Retinal pigment epithelial cell (primary cell): ENCODE measurements around the gene GIMAP8.
"Not testable (repeated sequence)": the region's sequence is repeated elsewhere in the genome, so short reads cannot be mapped to it uniquely, and the experiment has no call there.

ENCODE experiments used
- DNase-seq: peaks from one replicate; pipeline ENCODE4 v3.0.0-alpha.2; 2010; ENCODE audit warnings: low read depth
- H3K4me3 ChIP-seq: 2 replicates; pipeline ENCODE4 v1.5.1; 2011; ENCODE audit warnings: mild to moderate bottlenecking, low read length, control low read depth, moderate library complexity
- CTCF ChIP-seq: conservative IDR thresholded peaks from 2 replicates; pipeline ENCODE4 v1.5.1; 2011; ENCODE audit warnings: low read depth, low read length, control low read depth, inconsistent platforms

GIMAP8 gene

GRCh38 chr7:150515248-150516147 is 65.1 kb downstream of the GIMAP8 start:
- DNase-seq, result no peak
- no peak for TF ChIP-seq CTCF
- no peak overlapping the region for H3K4me3 ChIP-seq

- DNase-seq, result no peak
- H3K4me3 ChIP-seq, result no peak overlapping the region
These were observed 66.7 kb downstream of the GIMAP8 start for GRCh38 chr7:150516956-150517745.

GRCh38 chr7:150519310-150519709 is 68.9 kb downstream of the GIMAP8 start:
- H3K4me3 ChIP-seq, result no peak overlapping the region
- DNase-seq, result no peak
- TF ChIP-seq CTCF, result no peak

More at GRCh38 chr7:150516956-150517745, 66.7 kb downstream of the GIMAP8 start:
- TF ChIP-seq CTCF, result no peak

- H3K4me3 ChIP-seq, result no peak overlapping the region
- TF ChIP-seq CTCF, result no peak
- no peak for DNase-seq
These were observed 69.7 kb downstream of the GIMAP8 start for GRCh38 chr7:150520145-150520544.

GRCh38 chr7:150522931-150523330 is 72.5 kb downstream of the GIMAP8 start:
- not testable (repeated sequence) for H3K4me3 ChIP-seq, DNase-seq

GRCh38 chr7:150524018-150524417 is 73.6 kb downstream of the GIMAP8 start:
- TF ChIP-seq CTCF, result no peak
- DNase-seq, result no peak
- H3K4me3 ChIP-seq, result no peak overlapping the region
